Heart left ventricle (tissue), 16 donors: ENCODE results near the gene CRTC2. TPM values are rescaled to one million over a fixed set of nuclear protein-coding genes. Genes with fewer than 3 reads are reported as not detected.

Experiments
- ATAC-seq, 4 donors: fragments of 200-7000 bp; cut with Tn5 transposase; one replicate each; pipeline ENCODE4 v1.9.1; 2020 to 2022; ENCODE audit warnings: moderate library complexity in 4 of 4, mild to moderate bottlenecking in 3 of 4, moderate number of reproducible peaks in 1 of 4
- DNase-seq, 5 donors: peaks; one replicate each; pipeline ENCODE4 v3.0.0-alpha.2; 2020
- H3K27ac ChIP-seq, 12 donors: fragments of 200-600 bp; sonication (generic) in 4 of 12; one replicate each; pipeline versions ENCODE4 v1.5.0 to v1.8.0; 2016 to 2022; ENCODE audit warnings: mild to moderate bottlenecking in 2 of 12
- H3K27me3 ChIP-seq, 9 donors: fragments of 200-600 bp; sonication (generic) in 2 of 9; one replicate each; pipeline versions ENCODE4 v1.5.1 to v1.8.0; 2016 to 2022; ENCODE audit warnings: mild to moderate bottlenecking in 3 of 9
- H3K36me3 ChIP-seq, 9 donors: fragments of 200-600 bp; sonication (generic) in 2 of 9; one replicate each; pipeline versions ENCODE4 v1.5.0 to v1.8.0; 2018 to 2022; ENCODE audit warnings: mild to moderate bottlenecking in 2 of 9
- H3K4me1 ChIP-seq, 12 donors: fragments of 200-600 bp; sonication (generic) in 4 of 12; one replicate each; pipeline versions ENCODE4 v1.5.0 to v1.8.0; 2016 to 2022; ENCODE audit warnings: mild to moderate bottlenecking in 3 of 12
- H3K4me3 ChIP-seq, 12 donors: fragments of 200-600 bp; sonication (generic) in 4 of 12; one replicate each; pipeline versions ENCODE4 v1.5.0 to v1.8.0; 2017 to 2022; ENCODE audit warnings: mild to moderate bottlenecking in 9 of 12, moderate library complexity in 4 of 12
- H3K9me3 ChIP-seq, 12 donors: fragments of 200-600 bp; sonication (generic) in 4 of 12; one replicate each; pipeline versions ENCODE4 v1.5.0 to v1.8.0; 2016 to 2022; ENCODE audit warnings: mild to moderate bottlenecking in 1 of 12
- CTCF ChIP-seq, 12 donors: fragments of 200-600 bp; sonication (generic) in 4 of 12; IDR thresholded peaks; one replicate each; pipeline versions ENCODE4 v1.5.0 to v1.8.0; 2018 to 2022; ENCODE audit warnings: antibody characterized with exemption in 12 of 12, mild to moderate bottlenecking in 5 of 12
- POLR2A ChIP-seq, 2 donors: fragments of 450-650 bp; IDR thresholded peaks; one replicate each; pipeline ENCODE4 v1.6.1; 2017; ENCODE audit warnings: antibody characterized with exemption in 2 of 2, mild to moderate bottlenecking in 2 of 2, moderate library complexity in 2 of 2
- WGBS, 4 donors: extraction: QIAGEN DNeasy Blood & Tissue Kit in 2 of 4; methylation state at CpG; one replicate each; pipeline versions ENCODE4 v1.1.5 to v1.1.7; 2013 to 2018; 5-methylcytosine and 5-hydroxymethylcytosine counted together
- intact Hi-C, 10 donors: fragments of 100-400 bp; cut with DNase I; formaldehyde crosslinking; loops; one replicate each; pipeline versions ENCODE4 v1.11.1 to v1.14.2; 2022
- polyA plus RNA-seq, 2 donors: library from polyadenylated mRNA; stranded (reverse); fragments of 200-250 nt; gene quantifications; one replicate each; pipeline ENCODE4 v1.2.3, GENCODE V29; 2013
- total RNA-seq, 9 donors: library from RNA; depleted of rRNA in 2 of 9; stranded (reverse); fragments of >200 nt in 2 of 9; fragmentation: NEBNext Ultra II Directional in 3 of 9; extraction: Animal tissue kit (Norgen Biotek cat#: 25700) in 3 of 9; gene quantifications; one replicate each; pipeline versions ENCODE4 v1.1.0 to v1.2.4, GENCODE V29; 2016 to 2023
- donor health status: ischemic (EF 13 %, LVEDD 7.1; RV severe dilation, severe dysfunction).
- donor health status: healthy with polysubstance abuse.
- donor health status: DM: no; HTN: yes; CAD: no.
- donor health status: DM: no; HTN: no; CAD: no.
- donor health status: ischemic (EF 25% LVEDD 6.9; RV normal size, moderate dysfunction).
- donor health status: ischemic (EF 25% LVEDD 5.7; RV mildly dilated, moderate dysfunction).
- donor health status: healthy.
- donor health status: DM: yes; HTN: yes; CAD: no.
- donor health status: ischemic (EF 35%, LVEDD 5.7; RV mildly dilated, moderate dysfunction).
- donor health status: nonischemic (EF 11% LVEDD 7.7; RV severe dilation, severe dysfunction).
- donor health status: DM: yes; HTN: yes; CAD: no.
- donor health status: PGD.
- donor health status: ischemic (EF 29% LVEDD 5.4; RV normal size, mild dysfunction).
- donor health status: nonischemic (EF 23%, LVEDD 6.1; RV moderate dilation, normal function).

CRTC2 gene
- total and polyA plus RNA-seq, 11 donors, result 11.0 to 27.8 (median 21.2) TPM

- 0 to 1% (median 0%) methylated on average over 30 to 36 of the region's 36 CpGs for WGBS, 4 donors
- Histone ChIP-seq H3K9me3 (no peaks in the 10 kb centered on the region), H3K27me3 (no peaks in the 10 kb centered on the region), H3K4me1 (peaks cover 5 to 49% (median 31%) of the 10 kb centered on the region in 12 donors), H3K27ac (peak within 1 kb of the TSS; percentile 87 to 98 (median 94)), H3K4me3 (peak within 1 kb of the TSS; percentile 48 to 93 (median 77)), H3K36me3 (peaks cover 0 to 43% (median 39%) of the 10 kb centered on the region in 9 donors)
- TF ChIP-seq CTCF (IDR thresholded peaks at IDR 0.05) (peak in 1 of 12 donors; percentile 16), POLR2A (IDR thresholded peaks at IDR 0.05) (peak; percentile 66 to 94)
- ATAC-seq, result peak; percentile 76 to 90 (median 88)
- intact Hi-C loops, result loop anchor here in 5 of 10 donors (2.0 to 10.0 kb wide), 7 partner anchors 187 to 476 kb away; partner anchors contain the start of genes HAX1 (in 2 of the 5) and UBAP2L (in 1 of the 5)
- peak; percentile 84 to 95 (median 94) for DNase-seq
Measured at GRCh38 chr1:153990468-153991150, 32.2 kb upstream of the CRTC2 start, which contains the start of gene RPS27. Gene RPS27 (plus strand): TSS chr1:153990762. CDS start chr1:153990797, 35 bp downstream.

DNA sequence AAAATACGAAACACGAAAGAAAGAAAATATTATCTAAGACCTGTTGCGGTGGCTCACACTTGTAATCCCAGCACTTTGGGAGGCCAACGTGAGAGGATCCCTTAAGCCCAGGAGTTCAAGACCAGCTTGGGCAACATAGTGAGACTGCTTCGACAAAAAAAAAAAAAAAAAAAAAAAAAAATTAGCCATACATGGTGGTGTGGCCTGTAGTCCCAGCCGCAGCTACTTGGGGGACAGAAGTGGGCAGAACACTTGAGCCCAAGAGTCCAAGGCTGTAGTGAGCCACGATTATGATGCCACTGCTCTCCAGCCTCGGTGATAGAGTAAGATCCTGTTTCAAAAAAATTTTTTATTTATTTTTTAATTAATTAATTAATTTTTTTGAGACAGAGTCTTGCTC, 29.2 kb upstream of the CRTC2 start:
- DNase-seq (no peak), ATAC-seq (no peak)
- Histone ChIP-seq H3K9me3 (no peaks in the 10 kb centered on the region), H3K4me1 (peaks cover 8 to 54% (median 35%) of the 10 kb centered on the region in 12 donors), H3K4me3 (no peak overlapping the region), H3K27ac (peak overlapping the region in 1 of 12 donors; percentile 93), H3K27me3 (no peaks in the 10 kb centered on the region), H3K36me3 (peaks cover 0 to 23% (median 14%) of the 10 kb centered on the region in 9 donors)
- intact Hi-C loops, result loop anchor here (2.0 to 10.0 kb wide), 12 partner anchors 40 to 475 kb away; partner anchors contain the start of genes NPR1 (in 6 of the 10), ILF2 (in 3 of the 10), DENND4B (in 1 of the 10) and S100A6 (in 1 of the 10)
- TF ChIP-seq POLR2A (IDR thresholded peaks at IDR 0.05), result no peak
- no peak for TF ChIP-seq CTCF (IDR thresholded peaks at IDR 0.05)
- WGBS, 4 donors, result 88 to 92% (median 90%) methylated on average over 8 of the region's 8 CpGs

DNA sequence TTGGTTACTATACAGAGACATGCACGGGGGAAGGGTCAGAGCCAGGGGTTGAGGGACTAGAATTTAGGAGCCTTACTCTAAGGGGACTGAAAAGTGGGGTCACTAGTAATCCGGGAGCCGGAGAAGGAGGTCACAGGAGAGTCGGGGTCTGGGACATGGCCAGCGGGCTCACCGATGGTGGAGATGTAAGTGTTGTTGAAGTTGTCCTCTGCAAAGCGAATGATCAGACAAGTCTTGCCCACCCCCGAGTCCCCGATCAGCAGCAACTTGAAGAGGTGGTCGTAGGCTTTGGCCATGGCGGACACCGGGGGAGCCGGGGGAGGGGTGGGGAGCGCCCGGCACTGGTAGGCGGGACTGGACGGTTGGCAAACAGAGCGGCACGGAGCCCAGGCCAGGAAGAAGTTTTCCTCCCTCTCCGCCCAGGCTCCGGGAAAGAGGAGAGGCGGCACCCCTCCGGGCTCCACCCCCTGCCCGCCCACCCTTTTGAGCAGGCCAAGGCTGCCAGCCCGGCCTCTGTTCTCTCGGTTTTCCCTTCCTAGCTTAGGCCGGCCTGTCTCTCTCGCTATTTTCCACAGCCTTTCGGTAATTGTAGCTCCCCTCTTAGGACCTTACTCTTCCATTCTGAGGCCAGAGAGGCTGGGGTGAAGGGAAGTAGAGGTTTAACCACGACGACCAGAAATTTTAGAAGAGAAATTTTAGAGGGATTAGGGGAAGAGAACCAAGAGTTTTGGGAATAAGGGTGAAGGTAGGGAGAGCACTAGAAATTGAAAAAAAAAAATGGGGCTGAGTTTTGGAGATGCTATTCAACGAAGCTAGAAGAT, 27.7 kb upstream of the CRTC2 start, which contains the start of gene RAB13:
Gene RAB13, minus strand, starts transcription at position 399 of the 821 bp plus-strand sequence. Its CDS starts 103 bp downstream, at position 296.
- ATAC-seq, result peak; percentile 77 to 89 (median 88)
- TF ChIP-seq POLR2A (IDR thresholded peaks at IDR 0.05), result peak in 1 of 2 donors; percentile 44
- no peak for TF ChIP-seq CTCF (IDR thresholded peaks at IDR 0.05)
- intact Hi-C loops, result loop anchor here (1.0 to 10.0 kb wide), 14 partner anchors 39 to 474 kb away; partner anchors contain the start of genes NPR1 (in 6 of the 10), ILF2 (in 3 of the 10), DENND4B (in 1 of the 10) and S100A6 (in 1 of the 10)

More for the DNA sequence above, 27.7 kb upstream of the CRTC2 start, which contains the start of gene RAB13:
- Histone ChIP-seq H3K27me3 (no peaks in the 10 kb centered on the region), H3K36me3 (peaks cover 0 to 23% (median 9%) of the 10 kb centered on the region in 9 donors), H3K4me3 (peak within 1 kb of the TSS; percentile 52 to 78 (median 62)), H3K4me1 (peaks cover 0 to 40% (median 22%) of the 10 kb centered on the region in 12 donors), H3K27ac (peak within 1 kb of the TSS; percentile 71 to 94 (median 85)), H3K9me3 (no peaks in the 10 kb centered on the region)
- WGBS, 4 donors, result 0 to 3% (median 1%) methylated on average over 28 to 31 of the region's 32 CpGs
- peak; percentile 85 to 92 (median 89) for DNase-seq
